Mesothelial cell of epicardium (in vitro differentiated cells): ENCODE data around the gene ST6GAL1. TPM values are rescaled to one million over a fixed set of nuclear protein-coding genes. Genes with fewer than 3 reads are reported as not detected.
A peak's percentile ranks its signal among the peaks of the same experiment; 100 is the strongest.

Experiments used
- DNase-seq, 2 experiments: peaks; one replicate each; pipeline ENCODE4 v3.0.0; 2021; ENCODE audit warnings: low spot score in 2 of 2; ENCODE audit not compliant: unreplicated experiment in 2 of 2
- H3K27ac Mint-ChIP-seq: 2 replicates; pipeline ENCODE4 v1.8.0; 2021; ENCODE audit warnings: mixed read lengths
- H3K27me3 Mint-ChIP-seq: 2 replicates; pipeline ENCODE4 v1.8.0; 2021; ENCODE audit warnings: low read depth, mixed read lengths
- H3K36me3 Mint-ChIP-seq: 2 replicates; pipeline ENCODE4 v1.8.0; 2021; ENCODE audit warnings: mixed read lengths
- H3K4me1 Mint-ChIP-seq: 2 replicates; pipeline ENCODE4 v1.8.0; 2021; ENCODE audit warnings: mixed read lengths
- H3K4me3 Mint-ChIP-seq: 2 replicates; pipeline ENCODE4 v1.8.0; 2021; ENCODE audit warnings: mild to moderate bottlenecking, moderate library complexity, mixed read lengths
- H3K9me3 Mint-ChIP-seq: 2 replicates; pipeline ENCODE4 v1.8.0; 2021; ENCODE audit warnings: mixed read lengths
- CTCF ChIP-seq: fragments of 200-600 bp; sonication (generic); IDR thresholded peaks from one replicate; pipeline ENCODE4 v1.5.0; 2021; ENCODE audit warnings: antibody characterized with exemption; ENCODE audit not compliant: unreplicated experiment
- total RNA-seq: library from RNA; stranded (reverse); gene quantifications from 3 replicates; pipeline ENCODE4 v1.2.1, GENCODE V29; 2021

ST6GAL1 gene
- total RNA-seq, 1 donor from 2014 or later, result 50.3 TPM

- H3K9me3 Mint-ChIP-seq, result peaks cover 16% of the 10 kb centered on the region
- H3K4me1 Mint-ChIP-seq, result peaks cover 13% of the 10 kb centered on the region
- no peak overlapping the region for H3K4me3 Mint-ChIP-seq
- no peaks in the 10 kb centered on the region for H3K27me3 Mint-ChIP-seq
- DNase-seq, result no peak
- TF ChIP-seq CTCF, result no peak
- no peak overlapping the region for H3K27ac Mint-ChIP-seq
- peaks cover 28% of the 10 kb centered on the region for H3K36me3 Mint-ChIP-seq
Observed at GRCh38 chr3:187011915-187012314, 81.6 kb downstream of the ST6GAL1 start.

- DNase-seq, result no peak
- H3K4me3 Mint-ChIP-seq, result no peak overlapping the region
- H3K27ac Mint-ChIP-seq, result peak overlapping the region; percentile 56
- peaks cover 11% of the 10 kb centered on the region for H3K9me3 Mint-ChIP-seq
- H3K27me3 Mint-ChIP-seq, result no peaks in the 10 kb centered on the region
- H3K36me3 Mint-ChIP-seq, result peaks cover 25% of the 10 kb centered on the region
- TF ChIP-seq CTCF, result no peak
- peaks cover 13% of the 10 kb centered on the region for H3K4me1 Mint-ChIP-seq
Observed at GRCh38 chr3:187012609-187013051, 82.3 kb downstream of the ST6GAL1 start.

GRCh38 chr3:187013159-187013716 is 82.9 kb downstream of the ST6GAL1 start:
- Mint-ChIP-seq H3K27me3 (no peaks in the 10 kb centered on the region), H3K9me3 (peaks cover 5% of the 10 kb centered on the region), H3K4me1 (peaks cover 13% of the 10 kb centered on the region), H3K4me3 (no peak overlapping the region), H3K27ac (no peak overlapping the region), H3K36me3 (peaks cover 21% of the 10 kb centered on the region)
- no peak for DNase-seq
- no peak for TF ChIP-seq CTCF

GRCh38 chr3:187014417-187014864 is 84.1 kb downstream of the ST6GAL1 start:
- Mint-ChIP-seq H3K4me3 (no peak overlapping the region), H3K27ac (no peak overlapping the region), H3K9me3 (no peaks in the 10 kb centered on the region), H3K36me3 (peaks cover 16% of the 10 kb centered on the region), H3K27me3 (no peaks in the 10 kb centered on the region), H3K4me1 (peaks cover 13% of the 10 kb centered on the region)
- no peak for TF ChIP-seq CTCF
- DNase-seq, result no peak

- no peaks in the 10 kb centered on the region for H3K27me3 Mint-ChIP-seq
- H3K4me3 Mint-ChIP-seq, result no peak overlapping the region
- TF ChIP-seq CTCF, result no peak
- H3K27ac Mint-ChIP-seq, result no peak overlapping the region
- no peaks in the 10 kb centered on the region for H3K9me3 Mint-ChIP-seq
- H3K4me1 Mint-ChIP-seq, result peaks cover 5% of the 10 kb centered on the region
- H3K36me3 Mint-ChIP-seq, result peaks cover 18% of the 10 kb centered on the region
- no peak for DNase-seq
Observed at GRCh38 chr3:187015903-187016638, 85.7 kb downstream of the ST6GAL1 start.
